CD1c-positive myeloid dendritic cell (primary cell): ENCODE results near the gene RPUSD3.
"Not testable (repeated sequence)": the region's sequence is repeated elsewhere in the genome, so short reads cannot be mapped to it uniquely, and the experiment has no call there.

ENCODE experiments used
- DNase-seq: peaks from one replicate; pipeline ENCODE4 v3.0.0-alpha.2; 2016; ENCODE audit errors: extremely low spot score

RPUSD3 gene

DNA sequence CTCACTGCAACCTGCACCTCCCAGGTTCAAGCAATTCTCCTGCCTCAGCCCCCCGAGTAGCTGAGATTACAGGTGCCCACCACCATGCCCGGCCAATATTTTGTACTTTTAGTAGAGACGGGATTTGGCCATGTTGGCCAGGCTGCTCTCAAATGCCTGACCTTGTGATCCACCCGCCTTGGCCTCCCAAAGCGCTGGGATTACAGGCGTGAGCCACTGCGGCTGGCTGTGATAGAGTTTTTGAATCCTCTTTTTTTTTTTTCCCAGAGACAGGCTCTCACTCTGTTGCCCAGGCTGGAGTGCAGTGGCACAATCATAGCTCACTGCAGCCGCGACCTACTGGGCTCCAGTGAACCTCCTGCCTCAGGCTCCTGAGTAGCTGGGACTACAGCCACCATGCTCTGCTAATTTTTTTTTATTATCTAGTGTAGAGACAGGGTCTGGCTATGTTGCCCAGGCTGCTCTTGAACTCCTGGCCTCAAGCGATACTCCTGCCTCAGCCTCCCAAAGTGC lies 21.4 kb upstream of the RPUSD3 start:
- DNase-seq, result not testable (repeated sequence)

DNA sequence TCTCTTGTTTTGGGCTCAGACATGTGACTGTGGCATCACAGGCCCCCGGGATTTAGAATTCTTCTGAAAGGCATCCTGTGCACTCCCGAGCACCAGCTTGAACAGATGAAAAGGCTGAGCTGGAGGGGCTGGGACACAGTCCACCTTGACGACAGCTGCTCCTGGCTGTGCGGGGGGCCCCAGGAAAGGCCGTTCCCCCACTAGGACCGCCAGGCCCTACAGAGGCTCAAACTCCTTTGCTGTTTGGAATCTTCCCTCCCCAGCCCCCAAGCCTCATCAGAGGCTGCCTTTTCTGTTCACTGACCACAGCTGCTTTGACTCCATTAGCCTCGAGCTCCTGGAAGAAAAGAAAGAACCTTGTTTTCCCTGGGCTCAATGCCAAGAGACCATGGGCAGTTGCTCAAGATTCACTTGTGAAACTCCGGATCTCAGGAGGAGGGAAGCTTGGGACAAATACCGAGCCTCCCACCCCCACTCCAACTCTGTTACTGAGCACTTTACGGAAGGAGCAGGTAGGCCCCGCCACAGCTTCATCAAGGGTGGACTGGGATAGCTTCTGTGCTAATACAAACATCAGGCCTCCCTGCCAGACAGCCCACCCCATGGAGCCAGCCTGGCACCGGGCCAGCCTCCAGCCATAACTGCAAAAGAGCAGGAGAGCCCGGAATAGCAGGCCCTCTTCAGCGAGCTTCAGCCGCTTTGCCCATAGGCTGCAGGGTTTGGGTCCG lies 20.6 kb upstream of the RPUSD3 start:
- DNase-seq, result peak; percentile 33

DNA sequence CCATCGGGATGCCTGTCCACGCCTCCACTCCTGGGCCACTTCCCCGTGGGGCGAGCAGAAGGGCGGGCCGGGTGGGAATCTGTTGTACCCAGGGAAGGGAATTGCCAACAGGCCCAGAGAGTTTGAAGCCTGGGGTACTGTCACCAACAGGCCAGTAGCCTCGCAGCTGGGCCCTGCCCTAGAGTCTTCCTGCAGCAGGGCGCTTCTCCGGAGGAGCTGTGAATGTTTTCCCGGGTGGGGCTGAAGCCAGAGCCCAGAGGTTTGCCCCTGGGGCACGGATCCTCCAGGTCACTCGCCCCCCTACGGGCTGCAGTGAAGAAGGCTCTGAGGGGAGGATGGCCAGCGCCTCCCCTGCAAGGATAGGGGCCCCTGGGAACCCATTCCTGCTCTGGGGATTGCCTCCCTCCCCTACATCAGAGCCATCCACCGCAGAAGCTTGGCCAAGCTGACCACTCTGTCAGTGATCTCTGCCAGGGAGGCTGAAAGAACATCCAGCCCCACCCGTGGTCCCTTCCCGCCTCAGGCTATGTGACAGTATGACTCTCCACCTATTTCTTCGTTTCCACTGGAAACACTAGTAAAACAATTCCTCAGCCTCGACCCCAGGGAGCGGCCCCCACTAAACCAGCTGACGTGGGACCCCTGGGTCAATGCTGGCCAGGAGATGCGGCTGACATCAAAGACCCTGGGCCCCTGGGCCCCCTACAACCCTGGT lies 19.4 kb upstream of the RPUSD3 start:
- DNase-seq, result no peak

DNA sequence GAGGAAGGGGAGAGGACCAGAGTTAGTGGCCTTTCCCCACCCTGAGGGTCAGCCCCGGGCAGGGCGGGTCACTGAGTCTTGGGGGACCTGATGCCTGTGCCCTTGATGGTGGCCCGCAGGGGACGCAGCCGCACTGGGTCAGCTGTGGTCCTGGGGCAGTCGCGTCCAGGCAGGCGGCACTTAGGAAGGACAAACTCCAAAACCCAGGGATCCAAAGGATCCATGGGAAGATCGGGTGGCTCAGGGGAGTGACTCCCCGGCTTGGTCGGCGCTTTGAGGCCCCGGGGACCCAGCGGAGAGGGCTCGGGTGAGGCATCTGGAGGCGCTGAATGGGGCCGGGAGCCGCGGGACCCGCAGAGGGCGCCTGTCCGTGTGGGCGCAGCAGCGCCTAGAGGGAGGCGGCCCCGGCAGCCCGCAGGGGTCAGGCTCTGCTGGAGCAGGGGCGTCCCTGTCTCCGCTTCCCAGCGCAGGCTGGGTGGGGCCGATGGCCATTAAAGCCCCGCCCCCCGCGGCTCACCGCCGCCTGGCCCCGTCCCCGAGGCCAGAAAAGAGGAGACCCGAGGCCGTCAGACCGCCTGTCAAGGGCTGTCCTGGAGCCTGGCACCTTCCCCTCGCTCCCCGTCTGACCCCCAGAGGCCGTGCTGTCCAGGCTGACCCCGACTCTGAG lies 18.7 kb upstream of the RPUSD3 start:
- DNase-seq, result peak; percentile 50

- no peak for DNase-seq
These were observed 17.9 kb upstream of the RPUSD3 start for GRCh38 chr3:9861626-9862130.

GRCh38 chr3:9861201-9861600 lies 17.4 kb upstream of the RPUSD3 start:
- no peak for DNase-seq

GRCh38 chr3:9859530-9860025 lies 15.8 kb upstream of the RPUSD3 start:
- no peak for DNase-seq

DNA sequence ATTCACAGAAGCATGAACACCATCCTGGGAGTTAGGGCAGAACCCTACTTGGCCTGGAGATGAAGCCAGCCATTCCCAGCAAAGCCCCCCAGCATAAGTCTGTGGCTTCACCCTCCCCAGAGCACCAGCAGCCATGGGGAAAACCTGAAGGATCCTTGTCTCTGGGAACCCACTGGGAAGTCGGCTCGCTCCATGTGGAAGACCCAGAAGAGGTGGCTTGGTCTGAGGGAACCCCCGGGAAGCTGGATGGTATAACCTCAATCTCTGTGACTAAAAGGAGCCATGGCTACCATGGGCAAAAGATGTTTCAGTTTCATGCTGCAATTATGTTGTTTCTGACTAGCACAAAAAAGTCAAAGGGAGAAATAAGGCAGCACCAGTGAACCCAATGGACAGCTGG lies 11.8 kb upstream of the RPUSD3 start:
- no peak for DNase-seq

GRCh38 chr3:9854291-9854940 lies 10.6 kb upstream of the RPUSD3 start:
- DNase-seq, result not testable (repeated sequence)

GRCh38 chr3:9852528-9852927 lies 8.7 kb upstream of the RPUSD3 start:
- no peak for DNase-seq

- not testable (repeated sequence) for DNase-seq
These were observed 8.1 kb upstream of the RPUSD3 start for GRCh38 chr3:9851926-9852325.

GRCh38 chr3:9851383-9851782 lies 7.6 kb upstream of the RPUSD3 start:
- not testable (repeated sequence) for DNase-seq

GRCh38 chr3:9848860-9849259 lies 5.1 kb upstream of the RPUSD3 start:
- peak; percentile 46 for DNase-seq

DNA sequence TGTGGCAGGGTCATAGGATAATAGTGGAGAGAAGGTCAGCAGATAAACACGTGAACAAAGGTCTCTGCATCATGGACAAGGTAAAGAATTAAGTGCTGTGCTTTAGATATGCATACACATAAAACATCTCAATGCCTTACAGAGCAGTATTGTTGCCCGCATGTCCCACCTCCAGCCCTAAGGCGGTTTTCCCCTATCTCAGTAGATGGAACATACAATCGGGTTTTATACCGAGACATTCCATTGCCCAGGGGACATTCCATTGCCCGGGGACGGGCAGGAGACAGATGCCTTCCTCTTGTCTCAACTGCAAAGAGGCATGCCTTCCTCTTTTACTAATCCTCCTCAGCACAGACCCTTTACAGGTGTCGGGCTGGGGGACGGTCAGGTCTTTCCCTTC lies 4.1 kb upstream of the RPUSD3 start:
- DNase-seq, result not testable (repeated sequence)

- no peak for DNase-seq
These were observed 3.2 kb upstream of the RPUSD3 start for GRCh38 chr3:9846931-9847488.

- DNase-seq, result no peak
These were observed 2.4 kb upstream of the RPUSD3 start for GRCh38 chr3:9846231-9846630.

DNA sequence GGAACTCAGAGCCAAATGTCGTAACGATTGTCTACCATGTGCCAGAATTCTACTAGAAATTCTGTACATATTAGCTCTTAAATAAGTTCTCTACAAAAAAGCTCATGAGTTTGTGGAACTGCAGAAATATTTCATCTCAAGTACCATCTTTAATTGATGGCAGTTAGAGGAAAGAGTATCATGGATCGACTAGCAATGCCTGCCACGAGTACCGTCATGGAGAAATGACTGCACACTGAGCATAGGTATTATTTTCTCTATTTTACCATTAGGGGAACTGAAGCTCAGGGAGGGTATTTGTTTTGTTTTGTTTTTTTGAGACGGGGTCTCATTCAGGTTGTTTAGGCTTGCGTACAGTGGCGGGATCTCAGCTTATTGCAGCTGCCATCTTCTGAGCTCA lies 2.8 kb downstream of the RPUSD3 start:
- DNase-seq, result no peak

DNA sequence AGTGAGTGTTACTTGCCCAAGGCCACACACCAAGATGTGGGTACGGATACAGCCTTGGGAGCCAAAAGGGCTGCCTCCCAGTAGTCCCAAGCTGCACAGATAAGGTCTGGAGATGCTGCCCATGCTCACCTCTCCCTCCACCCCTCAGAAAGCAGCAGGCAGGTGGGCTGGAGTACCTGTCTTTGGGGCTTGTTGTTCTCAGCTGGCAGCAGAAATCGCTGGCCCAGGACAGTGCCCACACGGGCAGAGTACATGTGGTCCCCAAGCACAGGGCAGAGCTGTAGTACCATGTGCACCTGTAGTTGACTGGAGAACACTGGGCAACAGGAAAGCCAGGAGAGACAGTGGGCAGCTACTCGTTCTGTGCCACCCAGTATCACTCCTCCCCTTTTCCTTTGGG lies 5.0 kb downstream of the RPUSD3 start:
- no peak for DNase-seq

DNA sequence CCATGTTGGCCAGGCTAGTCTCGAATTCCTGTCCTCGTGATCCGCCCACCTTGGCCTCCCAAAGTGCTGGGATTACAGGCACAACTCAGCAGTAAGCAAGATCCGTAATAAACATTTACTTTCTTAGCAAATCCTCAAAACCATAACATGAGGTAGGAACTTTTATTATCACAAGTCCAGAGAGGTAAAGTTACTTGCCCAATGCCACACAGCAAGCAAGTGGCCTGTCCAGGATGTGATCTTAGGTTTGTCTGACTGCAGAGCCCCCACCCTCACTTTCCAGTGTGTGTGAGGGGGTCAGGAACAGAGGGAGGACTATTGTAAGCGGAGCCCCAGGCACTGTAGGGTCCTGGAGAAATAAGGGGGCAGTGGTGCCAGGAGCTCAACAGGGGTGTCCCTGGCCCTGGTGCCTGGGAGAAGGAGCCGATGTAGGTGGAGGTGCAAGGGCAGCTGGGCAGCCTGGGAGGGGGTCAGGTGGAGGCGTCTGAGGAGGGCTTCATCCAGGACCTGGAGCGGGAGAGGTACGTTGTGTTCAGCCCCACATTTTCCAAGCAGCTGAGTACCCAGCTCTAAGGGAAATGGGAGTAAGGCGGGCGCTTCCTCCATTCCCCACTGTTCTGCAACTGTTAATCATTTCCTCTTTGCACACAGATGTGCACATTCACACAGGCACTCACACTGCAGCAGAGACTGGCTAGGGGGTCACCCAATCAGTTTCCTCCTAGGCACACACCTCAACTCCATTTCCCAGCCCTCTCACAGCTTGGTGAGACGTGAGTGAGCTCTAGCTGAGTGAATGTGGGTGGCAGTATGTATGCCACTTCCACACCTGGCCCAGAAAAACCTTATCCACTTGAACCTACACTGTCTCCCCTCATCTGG lies 5.9 kb downstream of the RPUSD3 start:
- no peak for DNase-seq
